Skeletal muscle tissue (tissue), 4 donors: ENCODE measurements around the gene CNTNAP1. TPM values are rescaled to one million over a fixed set of nuclear protein-coding genes. Genes with fewer than 3 reads are reported as not detected.
"Not testable (repeated sequence)": the region's sequence is repeated elsewhere in the genome, so short reads cannot be mapped to it uniquely, and the experiment has no call there.

ENCODE experiments used
- H3K27ac ChIP-seq: one replicate; pipeline ENCODE4 v1.7.0; 2013; ENCODE audit warnings: mild to moderate bottlenecking, low read depth, low read length, inconsistent platforms
- H3K27me3 ChIP-seq, 3 donors: one replicate each; pipeline ENCODE4 v1.7.0; 2013; ENCODE audit warnings: low read length in 3 of 3; ENCODE audit not compliant: control insufficient read depth in 3 of 3, insufficient read depth in 3 of 3
- H3K36me3 ChIP-seq, 3 donors: one replicate each; pipeline ENCODE4 v1.7.0; 2013; ENCODE audit warnings: low read length in 3 of 3; ENCODE audit not compliant: control insufficient read depth in 3 of 3, insufficient read depth in 3 of 3
- H3K4me1 ChIP-seq, 3 donors: one replicate each; pipeline ENCODE4 v1.7.0; 2013; ENCODE audit warnings: low read length in 3 of 3, mild to moderate bottlenecking in 3 of 3; ENCODE audit not compliant: control insufficient read depth in 3 of 3, insufficient read depth in 3 of 3
- H3K4me3 ChIP-seq, 3 donors: one replicate each; pipeline ENCODE4 v1.7.0; 2013; ENCODE audit warnings: low read length in 3 of 3
- H3K9ac ChIP-seq, 3 donors: one replicate each; pipeline ENCODE4 v1.7.0; 2013; ENCODE audit warnings: low read length in 3 of 3, mild to moderate bottlenecking in 3 of 3, moderate library complexity in 2 of 3, low read depth in 1 of 3
- H3K9me3 ChIP-seq, 3 donors: one replicate each; pipeline ENCODE4 v1.7.0; 2013; ENCODE audit warnings: low read length in 3 of 3; ENCODE audit not compliant: control insufficient read depth in 3 of 3
- total RNA-seq: library from RNA; depleted of rRNA; stranded (reverse); fragments of >200 nt; gene quantifications from one replicate; pipeline ENCODE4 v1.2.3, GENCODE V29; 2014
- donor health status: Osteomylitis.

The CNTNAP1 gene
- total RNA-seq, 1 donor from 2014 or later: 8.9 TPM

DNA sequence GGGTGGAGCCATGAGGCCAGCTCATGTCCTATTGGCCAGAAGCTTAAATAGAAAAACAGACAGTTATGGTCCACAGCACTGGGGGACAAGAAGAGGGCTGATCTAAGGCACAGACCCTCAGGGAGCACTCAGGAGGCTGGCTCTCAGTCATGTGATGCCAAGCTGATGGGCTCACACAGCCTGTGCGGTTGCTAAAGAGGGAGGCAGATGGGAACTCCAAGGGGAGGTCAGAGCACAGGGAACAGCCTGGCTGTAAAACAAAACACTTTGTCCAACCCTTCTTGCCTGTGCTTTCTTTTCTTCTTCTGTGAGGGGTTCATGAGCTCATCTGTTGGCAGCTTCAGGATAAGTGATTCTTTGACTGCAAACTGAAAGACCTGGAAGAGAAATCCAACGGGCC is 27.2 kb downstream of the CNTNAP1 start:
- Histone ChIP-seq H3K9me3 (no peaks in the 10 kb centered on the region), H3K9ac (no peak overlapping the region), H3K27ac (no peak overlapping the region), H3K36me3 (peaks cover 66 to 86% (median 82%) of the 10 kb centered on the region in 3 donors), H3K27me3 (no peaks in the 10 kb centered on the region), H3K4me3 (no peak overlapping the region), H3K4me1 (no peaks in the 10 kb centered on the region)

DNA sequence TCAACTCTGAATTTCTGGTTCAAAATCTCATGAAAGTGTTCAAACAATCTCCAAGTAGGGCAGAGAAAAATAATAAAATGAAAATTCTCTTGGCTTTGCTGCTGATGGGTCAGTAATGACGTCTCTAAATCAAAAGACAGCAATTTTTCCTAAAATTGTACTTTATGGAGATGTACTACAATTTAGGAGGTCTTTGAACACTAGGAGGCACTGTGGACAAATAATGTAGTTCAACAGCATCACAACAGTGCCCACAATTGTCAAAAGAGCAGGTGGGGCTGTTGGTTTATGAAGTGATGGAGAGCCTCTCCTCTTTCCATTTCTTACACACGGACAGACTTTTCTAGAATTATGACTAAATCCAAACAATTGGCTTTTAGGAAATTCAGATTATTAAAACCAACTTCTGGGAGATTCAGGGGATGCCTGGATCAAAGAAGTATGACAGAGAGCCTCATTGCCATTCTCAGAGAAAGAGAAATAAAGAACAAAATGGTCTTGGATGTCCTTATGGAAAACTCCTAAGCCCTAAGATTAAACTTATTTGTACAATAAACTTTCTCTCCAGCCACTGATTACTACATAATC is 38.8 kb downstream of the CNTNAP1 start:
- no peak overlapping the region for H3K27ac ChIP-seq
- H3K36me3 ChIP-seq: peaks cover 50 to 82% (median 65%) of the 10 kb centered on the region in 3 donors
- H3K9ac ChIP-seq: no peak overlapping the region
- H3K4me1 ChIP-seq: no peaks in the 10 kb centered on the region
- H3K4me3 ChIP-seq: no peak overlapping the region
- no peaks in the 10 kb centered on the region for H3K27me3 ChIP-seq
- no peaks in the 10 kb centered on the region for H3K9me3 ChIP-seq

DNA sequence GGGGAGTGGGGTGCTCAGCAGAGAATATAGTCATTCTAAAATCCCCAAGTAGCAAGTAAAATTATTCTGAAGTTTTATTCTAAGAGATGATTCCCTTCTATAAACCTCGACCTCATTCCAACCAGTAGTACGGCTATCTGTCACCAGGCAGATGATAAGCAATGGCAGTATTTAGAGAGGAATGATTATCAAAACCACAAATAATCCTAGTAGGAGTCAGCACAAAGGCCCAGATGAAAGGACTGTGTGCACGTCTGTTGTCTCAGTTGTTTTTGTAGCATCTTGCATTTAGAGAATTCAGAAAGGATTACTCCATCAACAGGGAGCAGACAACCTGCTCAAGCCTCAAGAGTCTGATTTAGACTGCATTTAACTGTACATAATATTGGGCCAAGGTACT is 41.3 kb downstream of the CNTNAP1 start:
- Histone ChIP-seq H3K27ac (no peak overlapping the region), H3K36me3 (peaks cover 41 to 67% (median 50%) of the 10 kb centered on the region in 3 donors), H3K4me3 (no peak overlapping the region), H3K4me1 (no peaks in the 10 kb centered on the region), H3K27me3 (no peaks in the 10 kb centered on the region), H3K9me3 (no peaks in the 10 kb centered on the region), H3K9ac (no peak overlapping the region)

DNA sequence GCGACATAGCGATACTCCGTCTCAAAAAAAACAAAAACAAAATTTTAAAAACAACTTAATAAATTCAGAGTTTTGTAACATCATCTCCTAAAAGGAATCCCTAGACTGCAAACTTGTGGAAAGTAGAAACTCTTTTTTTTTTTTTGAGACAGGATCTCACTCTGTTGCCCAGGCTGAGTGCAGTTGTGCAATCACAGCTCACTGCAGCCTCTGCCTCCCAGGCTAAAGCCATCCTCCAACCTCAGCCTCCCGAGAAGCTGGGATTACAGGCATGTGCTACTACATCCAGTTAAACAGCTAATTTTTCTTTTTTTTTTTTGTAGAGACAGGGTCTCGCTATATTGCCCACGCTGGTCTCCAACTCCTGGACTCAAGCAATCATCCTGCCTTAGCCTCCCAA is 42.8 kb downstream of the CNTNAP1 start:
- no peak overlapping the region for H3K27ac ChIP-seq
- H3K4me3 ChIP-seq: no peak overlapping the region
- no peak overlapping the region for H3K9ac ChIP-seq
- no peaks in the 10 kb centered on the region for H3K4me1 ChIP-seq
- no peaks in the 10 kb centered on the region for H3K27me3 ChIP-seq
- H3K9me3 ChIP-seq: no peaks in the 10 kb centered on the region
- H3K36me3 ChIP-seq: peaks cover 38 to 62% (median 41%) of the 10 kb centered on the region in 3 donors

DNA sequence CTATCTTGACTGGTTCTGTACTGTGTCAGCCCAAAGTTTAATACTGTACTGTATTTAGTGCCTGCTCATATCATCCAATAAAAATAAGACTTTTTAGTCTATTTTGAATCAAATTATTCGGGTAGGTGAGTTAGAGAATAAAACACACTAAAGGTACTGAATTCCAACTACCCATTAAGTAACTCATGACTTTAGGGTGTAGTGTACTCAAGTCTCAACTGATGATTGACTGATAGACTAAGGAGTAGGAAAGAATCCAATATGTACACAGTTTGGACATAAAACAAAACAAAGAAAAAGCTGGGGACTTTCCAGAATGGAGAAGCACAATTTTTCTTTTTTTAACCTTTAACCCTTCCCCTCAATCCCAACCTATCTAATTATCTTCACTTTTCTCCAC is 58.4 kb downstream of the CNTNAP1 start:
- Histone ChIP-seq H3K27me3 (no peaks in the 10 kb centered on the region), H3K27ac (no peak overlapping the region), H3K9me3 (no peaks in the 10 kb centered on the region), H3K9ac (no peak overlapping the region), H3K4me1 (peaks cover 19 to 22% (median 21%) of the 10 kb centered on the region in 3 donors), H3K36me3 (no peaks in the 10 kb centered on the region), H3K4me3 (no peak overlapping the region)

DNA sequence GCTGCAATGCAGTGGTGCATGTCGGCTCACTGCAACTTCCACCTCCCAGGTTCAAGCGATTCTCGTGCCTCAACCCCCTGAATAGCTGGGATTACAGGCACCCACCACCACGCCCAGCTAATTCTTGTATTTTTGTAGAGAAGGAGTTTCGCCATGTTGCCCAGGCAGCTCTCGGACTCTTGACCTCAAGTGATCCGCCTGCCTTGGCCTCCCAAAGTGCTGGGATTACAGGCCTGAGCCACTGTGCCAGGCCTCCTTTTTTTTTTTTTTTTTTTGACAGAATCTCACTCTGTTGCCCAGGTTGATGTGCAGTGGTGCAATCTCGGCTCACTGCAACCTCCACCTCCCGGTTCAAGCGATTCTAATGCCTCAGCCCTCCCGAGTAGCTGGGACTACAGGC is 60.6 kb downstream of the CNTNAP1 start:
- peaks cover 16 to 22% (median 18%) of the 10 kb centered on the region in 3 donors for H3K4me1 ChIP-seq
- not testable (repeated sequence) for H3K27ac ChIP-seq, H3K4me3 ChIP-seq, H3K27me3 ChIP-seq, H3K9me3 ChIP-seq, H3K36me3 ChIP-seq
- H3K9ac ChIP-seq: peak overlapping the region in 1 of 3 donors; percentile 16

DNA sequence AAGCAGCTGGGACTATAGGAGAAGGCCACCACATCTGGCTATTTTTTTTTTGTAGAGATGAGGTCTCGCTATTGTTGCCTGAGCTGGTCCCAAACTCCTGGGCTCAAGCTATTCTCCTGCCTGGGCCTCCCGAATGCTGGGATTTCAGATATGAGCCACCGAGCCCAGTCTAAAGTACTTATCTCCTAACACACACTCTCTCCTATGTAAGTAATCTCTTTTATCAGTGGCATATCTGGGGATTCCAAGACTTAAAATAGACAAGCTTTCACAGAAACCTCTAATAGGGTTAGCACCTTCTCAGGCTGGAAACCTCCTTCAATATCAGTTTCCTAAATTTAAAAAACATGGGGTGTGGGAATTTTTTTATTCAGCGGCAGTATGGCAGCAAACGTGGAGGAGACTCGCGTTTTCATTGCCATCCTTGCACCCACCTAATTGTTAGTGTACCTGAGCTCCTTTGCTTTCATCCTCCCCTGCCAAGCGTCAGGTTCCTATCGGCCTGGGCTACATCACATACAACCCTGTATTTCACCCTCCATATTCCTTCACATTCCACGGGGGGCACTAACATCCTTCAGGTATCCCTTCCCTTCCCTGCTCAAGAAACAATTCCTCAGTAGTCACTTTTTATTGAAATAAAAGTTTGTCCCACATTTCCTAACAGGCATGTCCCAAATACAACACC is 61.4 kb downstream of the CNTNAP1 start:
- peak overlapping the region; percentile 88 to 94 (median 91) for H3K4me3 ChIP-seq
- H3K36me3 ChIP-seq: no peaks in the 10 kb centered on the region
- H3K9ac ChIP-seq: peak overlapping the region; percentile 79 to 91 (median 87)
- H3K9me3 ChIP-seq: no peaks in the 10 kb centered on the region
- peaks cover 16 to 22% (median 18%) of the 10 kb centered on the region in 3 donors for H3K4me1 ChIP-seq
- peak overlapping the region; percentile 90 for H3K27ac ChIP-seq
- no peaks in the 10 kb centered on the region for H3K27me3 ChIP-seq

DNA sequence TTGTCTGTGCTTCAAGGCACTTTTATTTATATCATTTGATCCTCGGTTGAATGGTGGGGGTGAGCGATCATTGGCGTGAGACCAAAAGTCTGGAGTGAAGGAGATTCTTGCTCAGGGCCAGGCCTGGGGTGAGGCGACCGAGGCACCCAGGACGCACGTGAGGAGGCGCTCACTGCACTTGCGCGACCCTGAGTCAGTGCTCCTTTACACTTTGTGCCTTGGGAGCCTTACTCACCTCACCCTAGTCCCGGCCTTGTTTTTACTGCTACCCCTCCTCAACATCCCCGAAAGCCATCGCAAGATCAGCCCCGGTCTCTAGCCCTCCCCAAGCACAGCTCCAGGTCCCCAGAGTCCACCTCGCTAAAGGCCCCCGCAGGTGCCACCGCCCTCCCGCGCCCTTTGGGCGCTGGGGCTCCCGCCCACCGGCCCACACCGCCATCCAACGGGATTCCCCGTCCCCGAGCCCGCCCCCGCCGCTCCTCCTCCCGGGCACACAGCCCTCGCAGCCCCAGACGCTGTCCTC is 62.0 kb downstream of the CNTNAP1 start:
- Histone ChIP-seq H3K9ac (peak overlapping the region; percentile 79 to 91 (median 87)), H3K4me3 (peak overlapping the region; percentile 88 to 94 (median 91)), H3K9me3 (no peaks in the 10 kb centered on the region), H3K4me1 (peaks cover 20 to 26% (median 21%) of the 10 kb centered on the region in 3 donors), H3K27me3 (no peaks in the 10 kb centered on the region), H3K27ac (peak overlapping the region; percentile 90), H3K36me3 (no peaks in the 10 kb centered on the region)

DNA sequence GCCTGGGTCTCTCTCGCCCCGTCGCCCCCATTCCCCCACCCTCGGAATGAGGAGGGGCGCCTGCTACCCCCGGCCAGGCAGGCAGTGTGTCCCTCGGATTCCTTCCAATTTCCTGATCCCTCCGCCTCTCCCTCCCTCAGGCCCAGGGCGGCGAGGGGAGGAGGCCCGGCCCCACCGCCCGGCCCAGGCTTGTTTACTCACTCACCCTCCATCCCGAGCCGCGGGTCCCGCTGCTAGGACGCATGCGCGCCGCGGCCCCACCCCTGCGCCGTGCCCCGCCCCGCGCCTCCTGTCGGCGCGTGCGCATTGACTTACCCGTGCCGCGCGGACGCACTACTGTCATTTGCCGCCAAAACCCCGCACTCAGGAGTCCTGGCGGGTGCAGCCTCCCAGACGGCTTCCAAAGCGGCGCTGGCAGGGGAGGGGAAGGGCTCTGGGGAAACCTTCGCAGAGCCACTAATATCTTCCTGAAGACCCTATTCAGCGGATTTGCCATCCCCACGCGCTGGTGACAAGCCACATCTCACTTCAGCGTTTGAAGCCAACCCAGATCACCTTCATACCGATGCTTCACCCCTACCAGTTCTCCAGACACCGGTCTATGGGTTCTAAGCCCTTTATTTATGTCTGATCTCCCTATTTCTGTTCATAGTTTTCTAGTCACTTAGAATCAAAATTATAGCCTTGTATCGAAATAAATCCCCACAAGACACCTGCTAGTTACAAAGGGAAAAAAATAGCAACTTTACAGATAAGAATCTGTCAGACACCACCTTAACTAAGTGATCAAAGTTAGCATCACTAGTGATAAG is 62.7 kb downstream of the CNTNAP1 start, which contains the start of gene EZH1:
TSS of gene EZH1 (minus strand) at position 235 of the 812 bp plus-strand sequence. CDS start 16,099 bp downstream, outside the sequence.
- Histone ChIP-seq H3K27me3 (no peaks in the 10 kb centered on the region), H3K9ac (peak within 1 kb of the TSS; percentile 79 to 91 (median 87)), H3K4me1 (peaks cover 26 to 28% (median 28%) of the 10 kb centered on the region in 3 donors)

More for the DNA sequence above, 62.7 kb downstream of the CNTNAP1 start, which contains the start of gene EZH1:
- Histone ChIP-seq H3K9me3 (no peaks in the 10 kb centered on the region), H3K36me3 (no peaks in the 10 kb centered on the region), H3K4me3 (peak within 1 kb of the TSS; percentile 88 to 94 (median 91)), H3K27ac (peak within 1 kb of the TSS; percentile 90)
